ENCODE results near the gene PTPN13.
A peak's percentile ranks its signal among the peaks of the same experiment; 100 is the strongest.

Gene PTPN13

DNA sequence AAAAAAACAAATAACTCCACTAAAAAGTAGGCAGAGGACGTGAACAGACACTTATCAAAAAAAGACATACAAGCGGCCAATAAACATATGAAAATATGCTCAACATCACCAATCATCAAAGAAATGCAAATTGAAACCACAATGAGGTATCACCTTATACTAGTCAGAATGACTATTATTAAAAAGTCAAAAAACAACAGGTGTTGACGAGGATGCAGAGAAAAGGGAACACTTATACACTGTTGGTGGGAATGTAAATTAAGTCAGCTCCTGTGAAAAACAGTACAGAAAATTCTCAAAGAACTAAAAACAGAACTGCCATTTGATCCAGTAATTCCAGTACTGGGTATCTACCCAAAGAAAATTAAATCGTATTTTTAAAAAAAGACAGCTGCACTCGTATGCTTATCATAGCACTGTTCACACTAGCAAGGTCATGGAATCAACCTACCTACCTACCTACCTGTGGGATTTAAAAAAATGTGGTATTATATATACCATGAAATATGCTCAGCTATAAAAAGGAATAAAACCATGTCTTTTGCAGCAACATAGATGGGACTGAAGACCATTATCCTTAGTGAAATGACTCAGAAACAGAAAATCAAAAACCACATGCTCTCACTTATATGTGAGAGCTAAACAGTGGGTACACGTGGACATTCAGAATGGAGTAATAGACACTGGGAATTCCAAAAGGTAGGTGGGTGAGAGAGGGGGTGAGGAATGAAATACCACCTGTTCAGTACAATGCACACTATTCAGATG, 24.8 kb upstream of the PTPN13 start:
- TF ChIP-seq, protein P1, sequence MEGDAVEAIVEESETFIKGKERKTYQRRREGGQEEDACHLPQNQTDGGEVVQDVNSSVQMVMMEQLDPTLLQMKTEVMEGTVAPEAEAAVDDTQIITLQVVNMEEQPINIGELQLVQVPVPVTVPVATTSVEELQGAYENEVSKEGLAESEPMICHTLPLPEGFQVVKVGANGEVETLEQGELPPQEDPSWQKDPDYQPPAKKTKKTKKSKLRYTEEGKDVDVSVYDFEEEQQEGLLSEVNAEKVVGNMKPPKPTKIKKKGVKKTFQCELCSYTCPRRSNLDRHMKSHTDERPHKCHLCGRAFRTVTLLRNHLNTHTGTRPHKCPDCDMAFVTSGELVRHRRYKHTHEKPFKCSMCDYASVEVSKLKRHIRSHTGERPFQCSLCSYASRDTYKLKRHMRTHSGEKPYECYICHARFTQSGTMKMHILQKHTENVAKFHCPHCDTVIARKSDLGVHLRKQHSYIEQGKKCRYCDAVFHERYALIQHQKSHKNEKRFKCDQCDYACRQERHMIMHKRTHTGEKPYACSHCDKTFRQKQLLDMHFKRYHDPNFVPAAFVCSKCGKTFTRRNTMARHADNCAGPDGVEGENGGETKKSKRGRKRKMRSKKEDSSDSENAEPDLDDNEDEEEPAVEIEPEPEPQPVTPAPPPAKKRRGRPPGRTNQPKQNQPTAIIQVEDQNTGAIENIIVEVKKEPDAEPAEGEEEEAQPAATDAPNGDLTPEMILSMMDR (conservative IDR thresholded peaks at IDR 0.05): no peak
- H3K27ac ChIP-seq: no peak overlapping the region

DNA sequence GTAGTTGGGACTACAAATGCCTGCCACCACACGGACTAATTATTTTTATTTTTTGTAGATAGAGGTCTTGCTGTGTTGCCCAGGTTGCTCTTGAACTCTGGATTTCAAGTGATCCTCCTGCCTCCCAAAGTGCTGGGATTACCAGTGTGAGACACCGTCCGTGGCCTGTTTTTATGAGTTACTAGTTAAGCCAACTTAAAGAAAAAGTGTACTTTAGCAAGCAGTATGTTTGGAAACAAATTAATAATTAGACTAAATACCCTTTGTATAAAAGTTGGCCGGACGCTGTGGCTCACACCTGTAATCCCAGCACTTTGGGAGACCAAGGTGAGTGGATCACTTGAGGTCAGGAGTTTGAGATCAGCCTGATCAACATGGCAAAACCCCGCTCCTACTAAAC, 14.2 kb upstream of the PTPN13 start:
- H3K27ac ChIP-seq: no peak overlapping the region
- TF ChIP-seq, protein P1 (conservative IDR thresholded peaks at IDR 0.05): no peak

DNA sequence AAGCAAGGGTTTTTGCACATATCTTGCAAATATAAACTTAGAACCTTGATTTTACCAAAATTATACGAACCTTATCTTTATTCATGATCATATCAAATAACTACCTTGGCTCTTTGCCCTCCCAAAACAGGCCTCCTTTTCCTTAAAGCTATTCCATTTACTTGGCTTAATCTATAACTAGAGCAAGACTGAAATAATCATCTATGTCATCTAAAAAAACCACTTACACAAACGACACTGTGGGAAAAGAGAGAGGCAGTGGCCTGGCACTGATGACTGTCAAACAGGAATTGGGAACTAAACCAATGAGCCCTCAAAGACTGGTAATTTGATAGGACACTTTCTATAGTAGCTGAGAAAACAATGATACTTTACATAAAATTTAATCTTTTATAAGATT, 11.7 kb upstream of the PTPN13 start:
- TF ChIP-seq, protein P1 (conservative IDR thresholded peaks at IDR 0.05): no peak
- H3K27ac ChIP-seq: peak overlapping the region; percentile 51

DNA sequence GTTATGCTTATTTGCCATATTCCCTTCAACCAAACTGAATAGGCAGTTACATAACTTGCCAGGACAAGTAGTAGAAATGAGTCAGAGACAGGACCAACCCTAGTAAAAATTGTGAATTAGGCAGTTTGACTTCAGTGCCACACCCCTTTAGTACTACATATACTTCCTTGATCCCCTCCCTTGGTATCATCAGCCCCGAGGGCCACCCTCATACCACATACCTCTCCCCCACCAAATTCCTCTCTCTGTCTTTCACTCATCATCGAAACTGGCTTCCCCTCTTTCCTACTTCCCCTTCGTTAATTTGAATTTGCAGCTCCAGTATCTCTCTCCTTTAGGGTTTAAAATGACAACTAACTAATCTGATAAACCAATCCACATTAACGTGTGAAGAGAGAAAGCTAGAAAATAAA, 7.9 kb upstream of the PTPN13 start:
- TF ChIP-seq, protein P1 (conservative IDR thresholded peaks at IDR 0.05): no peak

DNA sequence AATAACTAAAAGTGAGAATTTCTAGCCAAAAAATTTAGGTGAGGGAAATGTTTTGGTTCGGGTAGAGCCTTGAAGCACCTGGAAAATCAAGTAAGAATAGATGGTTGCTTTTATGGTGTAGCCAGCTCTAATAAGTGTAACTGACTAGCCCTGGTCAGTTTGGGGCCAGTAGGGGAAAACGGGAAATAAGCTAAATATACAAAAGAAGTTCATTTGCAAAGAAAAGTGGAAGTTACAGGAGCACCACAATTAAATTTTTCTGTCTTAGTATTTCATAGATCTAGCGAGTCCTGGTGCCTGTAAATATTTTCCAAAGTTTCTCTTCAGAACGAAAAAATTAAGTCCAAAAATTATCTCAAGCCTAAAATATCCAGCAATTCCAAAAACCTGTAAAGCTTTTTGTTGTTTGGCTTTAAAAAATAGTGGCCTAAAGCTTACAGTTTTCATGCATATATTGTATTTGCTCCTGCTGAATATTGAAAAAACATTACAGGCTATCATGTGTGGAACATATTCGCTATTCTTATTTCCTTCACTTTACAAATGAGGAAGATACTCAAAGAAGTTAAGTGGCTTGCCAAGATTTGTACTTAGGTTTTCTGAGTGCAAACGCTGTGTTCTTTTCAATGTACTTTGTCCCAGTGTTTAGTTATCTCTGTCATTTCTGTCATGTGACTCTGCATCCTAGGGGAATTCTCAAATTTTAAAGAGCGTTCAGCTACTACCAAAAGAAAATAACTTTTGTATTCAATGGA, 7.3 kb upstream of the PTPN13 start:
- H3K27ac ChIP-seq: peak overlapping the region; percentile 83
- TF ChIP-seq, protein P1 (conservative IDR thresholded peaks at IDR 0.05): no peak

More for the DNA sequence above, 7.9 kb upstream of the PTPN13 start:
- peak overlapping the region; percentile 83 for H3K27ac ChIP-seq

DNA sequence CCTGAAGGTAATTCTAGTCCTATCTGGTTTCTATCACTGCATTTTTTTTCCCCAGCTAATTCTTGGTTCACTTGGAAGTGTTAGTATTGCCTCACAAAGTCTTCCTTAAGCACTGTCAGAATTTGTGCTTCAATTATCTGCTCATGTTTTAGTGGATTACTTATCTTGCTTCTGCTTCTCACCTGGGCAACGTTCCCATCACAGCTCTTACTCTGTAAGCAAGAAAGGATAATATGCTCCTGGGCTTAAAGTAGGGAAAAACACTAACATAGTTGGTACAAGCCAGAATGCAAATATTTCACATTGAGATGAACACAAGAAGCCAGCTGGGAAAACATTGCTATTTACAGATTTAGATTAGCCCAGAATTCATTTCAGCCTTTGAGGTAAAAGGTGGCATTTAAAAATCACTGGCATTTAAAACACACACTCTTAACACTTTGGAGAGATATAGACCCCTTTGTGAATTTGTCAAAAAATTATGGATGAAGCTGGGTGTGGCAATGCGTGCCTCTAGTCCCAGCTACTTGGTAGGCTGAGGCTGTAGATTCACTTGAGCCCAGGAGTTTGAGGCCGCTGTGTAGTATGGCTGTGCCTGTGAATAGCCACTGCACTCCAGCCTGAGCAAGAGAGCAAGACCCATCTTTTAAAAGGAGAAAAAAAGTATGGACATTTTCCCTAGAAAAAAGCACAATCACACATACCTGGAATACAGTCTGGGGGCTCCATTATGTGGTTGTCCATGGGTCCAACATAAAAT, 6.6 kb upstream of the PTPN13 start:
- TF ChIP-seq, protein P1 (conservative IDR thresholded peaks at IDR 0.05): no peak
- peak overlapping the region; percentile 83 for H3K27ac ChIP-seq

All from VCaP (cell line).